HT1080 (cell line): Measurements from ENCODE around the gene ZNF516. TPM values are rescaled to one million over a fixed set of nuclear protein-coding genes. Genes with fewer than 3 reads are reported as not detected.
"Not testable (repeated sequence)": the region's sequence is repeated elsewhere in the genome, so short reads cannot be mapped to it uniquely, and the experiment has no call there.

Source experiments
- DNase-seq: peaks from one replicate; pipeline ENCODE4 v3.0.0-alpha.2; 2015; ENCODE audit warnings: low read depth
- polyA plus RNA-seq, 2 experiments: library from polyadenylated mRNA; depleted of rRNA; stranded (reverse); fragments of >200 nt; gene quantifications; 2 replicates each; pipeline ENCODE4 v1.2.3, GENCODE V29; 2015
- total RNA-seq: library from RNA; depleted of rRNA; stranded (reverse); fragments of >200 nt; shearing (Covaris generic); gene quantifications from 2 replicates; pipeline ENCODE4 v1.2.3, GENCODE V29; 2014; rRNA removed

The ZNF516 gene
- total RNA-seq: 4.0 and 5.3 TPM in 2 replicates
- 4.2 and 5.4 TPM in 2 replicates for polyA plus RNA-seq (2015; cell fraction: cytosol; rRNA removed)
- polyA plus RNA-seq (2015; cell fraction: nucleus; rRNA removed): 8.9 and 11.3 TPM in 2 replicates

GRCh38 chr18:76495006-76495370 lies at the start of gene ZNF516:
ZNF516 (minus strand) TSS chr18:76495242; CDS start chr18:76443054, 52,188 bp downstream.
- DNase-seq: no peak

- DNase-seq: no peak
Observed at GRCh38 chr18:76538846-76539245, 43.8 kb upstream of the ZNF516 start.

- no peak for DNase-seq
Observed at GRCh38 chr18:76537621-76538020, 42.6 kb upstream of the ZNF516 start.

- not testable (repeated sequence) for DNase-seq
Observed at GRCh38 chr18:76536593-76536992, 41.6 kb upstream of the ZNF516 start.

GRCh38 chr18:76532875-76533274 lies 37.8 kb upstream of the ZNF516 start:
- no peak for DNase-seq

- DNase-seq: no peak
Observed at GRCh38 chr18:76530846-76531245, 35.8 kb upstream of the ZNF516 start.

GRCh38 chr18:76530391-76530790 lies 35.3 kb upstream of the ZNF516 start:
- DNase-seq: no peak

- DNase-seq: no peak
Observed at GRCh38 chr18:76529433-76529811, 34.4 kb upstream of the ZNF516 start.

- DNase-seq: no peak
Observed at GRCh38 chr18:76528477-76529432, 33.7 kb upstream of the ZNF516 start.

GRCh38 chr18:76525911-76526310 lies 30.9 kb upstream of the ZNF516 start:
- DNase-seq: no peak

- no peak for DNase-seq
Observed at GRCh38 chr18:76524900-76525698, 30.1 kb upstream of the ZNF516 start.

GRCh38 chr18:76524477-76524876 lies 29.4 kb upstream of the ZNF516 start:
- DNase-seq: no peak

- no peak for DNase-seq
Observed at GRCh38 chr18:76522551-76522950, 27.5 kb upstream of the ZNF516 start.

GRCh38 chr18:76522122-76522503 lies 27.1 kb upstream of the ZNF516 start:
- DNase-seq: no peak

- no peak for DNase-seq
Observed at GRCh38 chr18:76521417-76522121, 26.5 kb upstream of the ZNF516 start.

- no peak for DNase-seq
Observed at GRCh38 chr18:76518860-76519538, 24.0 kb upstream of the ZNF516 start.

GRCh38 chr18:76518123-76518859 lies 23.2 kb upstream of the ZNF516 start:
- no peak for DNase-seq

GRCh38 chr18:76515576-76515975 lies 20.5 kb upstream of the ZNF516 start:
- no peak for DNase-seq

- no peak for DNase-seq
Observed at GRCh38 chr18:76514573-76514972, 19.5 kb upstream of the ZNF516 start.

- no peak for DNase-seq
Observed at GRCh38 chr18:76507830-76508385, 12.9 kb upstream of the ZNF516 start.
